ENCODE data around the gene LHFPL6.

DNA sequence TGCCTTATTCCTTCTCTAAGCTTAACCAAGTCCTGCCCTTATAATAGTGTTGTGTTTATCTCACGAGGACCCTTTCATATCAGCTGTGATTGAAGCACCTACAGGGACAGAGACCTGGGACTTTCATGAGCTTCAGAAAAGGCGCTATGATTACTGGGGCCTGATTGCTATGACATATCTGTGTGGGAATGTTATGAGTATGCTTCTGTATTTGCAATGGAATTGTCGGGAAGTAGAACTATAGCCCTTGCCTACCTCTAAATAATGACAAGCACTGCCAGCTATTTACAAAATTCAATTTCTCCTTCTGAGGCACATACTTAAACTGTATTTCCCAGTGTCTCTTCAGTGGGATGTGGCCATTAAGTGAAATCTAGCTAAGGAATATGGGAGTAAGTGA, 191.5 kb downstream of the LHFPL6 start:
- no peak for TF ChIP-seq CTCF (IDR thresholded peaks at IDR 0.05)
- TF ChIP-seq POLR2AphosphoS5 (IDR thresholded peaks at IDR 0.05), result no peak

Measured in prostate gland (tissue), 2 donors.